Central memory CD8-positive, alpha-beta T cell (primary cell): ENCODE data around the gene AP2S1.
A peak's percentile ranks its signal among the peaks of the same experiment; 100 is the strongest.
"Not testable (repeated sequence)": the region's sequence is repeated elsewhere in the genome, so short reads cannot be mapped to it uniquely, and the experiment has no call there.

Source experiments
- ATAC-seq: fragments of 150-1000 bp; cut with Tn5 transposase; replicated peaks from 2 replicates; pipeline ENCODE4 v1.10.0; 2022; ENCODE audit warnings: mild to moderate bottlenecking, moderate FRiP score, moderate number of reproducible peaks; ENCODE audit not compliant: poor library complexity, severe bottlenecking; ENCODE audit errors: extremely low read depth
- DNase-seq, 2 donors: peaks; one replicate each; pipeline ENCODE4 v3.0.0; 2021; ENCODE audit warnings: low spot score in 2 of 2
- H3K27ac Mint-ChIP-seq: one replicate; pipeline ENCODE4 v1.8.0; 2022; ENCODE audit warnings: low read depth, mild to moderate bottlenecking, moderate library complexity, mixed read lengths
- H3K27me3 Mint-ChIP-seq: one replicate; pipeline ENCODE4 v1.8.0; 2022; ENCODE audit warnings: mixed read lengths
- H3K36me3 Mint-ChIP-seq: one replicate; pipeline ENCODE4 v1.8.0; 2022; ENCODE audit warnings: mild to moderate bottlenecking, moderate library complexity, mixed read lengths; ENCODE audit not compliant: insufficient read depth
- H3K4me1 Mint-ChIP-seq: one replicate; pipeline ENCODE4 v1.8.0; 2022; ENCODE audit warnings: mixed read lengths
- H3K4me3 Mint-ChIP-seq: one replicate; pipeline ENCODE4 v1.8.0; 2022; ENCODE audit warnings: mild to moderate bottlenecking, moderate library complexity, mixed read lengths
- H3K9me3 Mint-ChIP-seq: one replicate; pipeline ENCODE4 v1.8.0; 2022; ENCODE audit warnings: mixed read lengths

Gene AP2S1

DNA sequence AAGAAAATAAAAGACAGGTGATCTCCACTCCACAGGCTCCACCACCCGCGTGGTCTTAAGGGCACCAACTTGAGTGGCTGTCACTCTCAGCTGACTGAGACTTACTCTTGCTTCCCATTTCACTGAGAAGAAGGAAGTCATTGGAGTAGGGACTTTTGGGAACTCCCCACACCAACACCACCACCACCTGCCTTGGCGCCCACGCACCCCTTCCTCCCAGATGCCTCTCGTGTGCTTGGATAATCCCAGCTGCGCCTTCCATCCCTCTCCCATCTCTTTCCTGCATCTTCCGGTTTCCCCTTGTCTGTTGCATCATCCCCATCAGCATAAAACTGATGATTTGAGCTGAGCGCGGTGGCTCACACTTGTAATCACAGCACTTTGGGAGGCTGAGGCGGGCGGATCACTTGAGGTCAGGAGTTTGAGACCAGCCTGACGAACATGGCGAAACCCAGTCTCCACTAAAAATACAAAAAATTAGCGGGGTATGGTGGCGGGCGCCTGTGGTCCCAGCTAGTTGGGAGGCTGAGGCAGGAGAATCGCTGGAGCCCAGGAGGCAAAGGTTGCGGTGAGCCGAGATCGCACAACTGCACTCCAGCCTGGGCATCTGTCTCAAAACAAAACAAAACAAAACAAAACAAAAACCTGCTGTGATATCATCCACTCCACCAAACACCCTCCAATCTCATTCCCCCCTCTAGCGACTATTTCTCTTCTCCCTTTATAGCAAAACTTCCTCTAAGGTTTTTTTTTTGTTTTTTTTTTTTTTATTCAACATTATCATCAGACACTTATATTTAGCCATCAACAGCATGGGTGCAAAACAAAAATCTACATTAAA is 25.5 kb downstream of the AP2S1 start:
- Mint-ChIP-seq H3K4me1 (peaks cover 18% of the 10 kb centered on the region), H3K4me3 (no peak overlapping the region), H3K27ac (peak overlapping the region; percentile 79), H3K36me3 (no peaks in the 10 kb centered on the region), H3K9me3 (no peaks in the 10 kb centered on the region), H3K27me3 (no peaks in the 10 kb centered on the region)
- DNase-seq, result no peak
- no peak for ATAC-seq

DNA sequence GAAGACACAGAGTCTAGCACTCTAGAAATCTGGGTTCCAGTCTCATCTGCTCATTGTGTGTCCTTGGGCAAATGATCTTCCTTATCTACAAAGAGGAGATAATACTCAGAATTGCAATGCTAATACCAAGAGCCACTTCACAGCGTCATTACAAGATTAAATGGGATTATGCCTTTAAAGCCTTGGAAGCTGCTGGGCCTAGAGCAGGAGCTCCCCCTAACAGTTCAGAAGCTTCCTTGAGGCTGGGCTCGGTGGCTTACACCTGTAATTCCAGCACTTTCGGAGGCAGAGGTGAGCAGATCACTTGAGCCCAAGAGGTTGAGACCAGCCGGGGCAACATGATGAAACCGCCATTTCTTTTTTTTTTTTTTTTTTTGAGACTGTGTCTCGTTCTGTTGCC is 27.6 kb downstream of the AP2S1 start:
- H3K4me1 Mint-ChIP-seq, result peaks cover 23% of the 10 kb centered on the region
- no peak for DNase-seq
- H3K9me3 Mint-ChIP-seq, result no peaks in the 10 kb centered on the region
- H3K36me3 Mint-ChIP-seq, result no peaks in the 10 kb centered on the region
- ATAC-seq, result no peak
- no peaks in the 10 kb centered on the region for H3K27me3 Mint-ChIP-seq
- no peak overlapping the region for H3K4me3 Mint-ChIP-seq
- H3K27ac Mint-ChIP-seq, result no peak overlapping the region

DNA sequence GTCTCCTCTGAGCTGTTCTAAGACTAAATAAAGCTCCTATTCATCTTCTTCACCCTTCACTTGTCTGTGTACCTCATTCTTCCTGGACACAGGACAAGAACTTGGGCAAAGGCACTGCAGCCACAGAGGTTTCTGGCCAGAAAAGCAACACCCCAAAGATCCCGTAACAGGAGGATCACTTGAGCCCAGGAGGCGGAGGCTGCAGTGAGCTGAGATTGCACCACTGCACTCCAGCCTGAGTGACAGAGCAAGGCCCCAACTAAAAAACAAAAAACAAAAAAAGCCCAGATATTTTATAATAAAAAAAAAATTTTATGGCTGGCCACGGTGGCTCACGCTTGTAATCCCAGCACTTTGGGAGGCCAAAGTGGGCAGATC is 28.2 kb downstream of the AP2S1 start:
- not testable (repeated sequence) for H3K27me3 Mint-ChIP-seq, H3K36me3 Mint-ChIP-seq, ATAC-seq, H3K27ac Mint-ChIP-seq, H3K4me3 Mint-ChIP-seq, H3K9me3 Mint-ChIP-seq, DNase-seq
- peaks cover 23% of the 10 kb centered on the region for H3K4me1 Mint-ChIP-seq

DNA sequence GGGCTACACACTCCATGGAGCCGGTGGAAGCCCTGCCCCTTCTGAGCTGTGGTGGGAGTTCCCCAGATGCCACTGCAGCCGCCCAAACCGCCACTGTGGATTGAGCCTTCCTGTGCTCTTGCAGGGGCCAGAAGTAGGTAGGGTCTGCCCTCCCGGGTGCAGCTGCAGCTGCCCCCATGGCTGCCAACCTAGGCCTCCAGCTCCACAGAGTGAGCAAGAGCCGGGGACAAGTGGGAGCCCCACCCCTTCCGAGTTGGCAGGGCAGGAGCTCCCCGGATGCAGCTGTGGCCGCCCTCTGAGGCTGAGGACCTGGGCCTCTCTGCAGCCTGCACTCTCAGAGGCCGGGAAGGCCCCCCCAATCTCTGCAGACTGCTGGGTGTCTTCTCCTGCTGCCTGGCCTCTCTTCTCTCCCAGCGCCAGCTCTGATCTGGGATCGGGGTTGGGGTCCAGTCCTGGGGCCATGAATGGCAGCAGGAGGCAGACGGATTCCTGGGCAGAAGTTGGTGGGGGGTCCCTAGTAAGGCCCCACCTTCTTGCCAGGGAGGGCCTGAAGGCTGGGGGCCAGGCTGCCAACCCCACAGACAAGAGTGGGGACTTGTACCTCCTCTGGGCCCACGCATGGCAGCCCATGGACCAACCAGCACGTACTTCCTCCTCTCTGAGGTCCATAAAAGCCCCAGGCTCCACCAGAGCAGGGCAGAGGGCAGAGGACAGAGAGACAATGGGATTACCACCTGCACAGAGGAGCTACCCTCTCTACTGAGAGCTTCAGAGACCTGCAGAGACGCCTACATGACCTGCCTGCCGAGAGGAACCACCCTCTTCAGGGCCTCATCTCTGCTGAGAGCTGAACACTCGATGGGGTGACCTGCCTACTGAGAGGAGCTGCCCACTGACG is 28.9 kb downstream of the AP2S1 start:
- no peak overlapping the region for H3K27ac Mint-ChIP-seq
- H3K4me3 Mint-ChIP-seq, result peak overlapping the region; percentile 7
- H3K36me3 Mint-ChIP-seq, result no peaks in the 10 kb centered on the region
- peaks cover 23% of the 10 kb centered on the region for H3K4me1 Mint-ChIP-seq
- no peaks in the 10 kb centered on the region for H3K9me3 Mint-ChIP-seq
- H3K27me3 Mint-ChIP-seq, result no peaks in the 10 kb centered on the region
- ATAC-seq (peak; percentile 84), DNase-seq (peak; percentile 35 to 41)

DNA sequence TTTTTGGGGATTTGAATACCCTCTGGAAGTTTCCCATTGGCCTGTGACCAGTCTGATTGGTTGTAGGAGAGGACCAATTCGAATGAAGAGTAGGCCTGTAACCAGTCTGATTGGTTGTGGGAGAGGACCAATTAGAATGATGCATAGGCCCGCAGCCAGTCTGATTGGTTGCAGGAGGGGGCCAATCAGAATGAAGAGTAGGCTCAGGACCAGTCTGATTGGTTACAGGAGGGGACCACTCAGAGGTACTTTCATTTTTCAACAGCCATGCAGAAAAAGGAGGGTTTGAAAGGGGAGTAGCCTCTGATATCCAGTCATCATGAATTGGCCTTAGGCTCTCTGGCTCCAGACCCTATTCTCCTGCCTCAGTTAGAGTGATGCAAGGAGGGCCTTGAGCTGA is 31.8 kb downstream of the AP2S1 start:
- Mint-ChIP-seq H3K27ac (no peak overlapping the region), H3K36me3 (no peaks in the 10 kb centered on the region), H3K27me3 (no peaks in the 10 kb centered on the region), H3K4me3 (no peak overlapping the region), H3K4me1 (peaks cover 18% of the 10 kb centered on the region), H3K9me3 (no peaks in the 10 kb centered on the region)
- ATAC-seq (no peak), DNase-seq (no peak)

DNA sequence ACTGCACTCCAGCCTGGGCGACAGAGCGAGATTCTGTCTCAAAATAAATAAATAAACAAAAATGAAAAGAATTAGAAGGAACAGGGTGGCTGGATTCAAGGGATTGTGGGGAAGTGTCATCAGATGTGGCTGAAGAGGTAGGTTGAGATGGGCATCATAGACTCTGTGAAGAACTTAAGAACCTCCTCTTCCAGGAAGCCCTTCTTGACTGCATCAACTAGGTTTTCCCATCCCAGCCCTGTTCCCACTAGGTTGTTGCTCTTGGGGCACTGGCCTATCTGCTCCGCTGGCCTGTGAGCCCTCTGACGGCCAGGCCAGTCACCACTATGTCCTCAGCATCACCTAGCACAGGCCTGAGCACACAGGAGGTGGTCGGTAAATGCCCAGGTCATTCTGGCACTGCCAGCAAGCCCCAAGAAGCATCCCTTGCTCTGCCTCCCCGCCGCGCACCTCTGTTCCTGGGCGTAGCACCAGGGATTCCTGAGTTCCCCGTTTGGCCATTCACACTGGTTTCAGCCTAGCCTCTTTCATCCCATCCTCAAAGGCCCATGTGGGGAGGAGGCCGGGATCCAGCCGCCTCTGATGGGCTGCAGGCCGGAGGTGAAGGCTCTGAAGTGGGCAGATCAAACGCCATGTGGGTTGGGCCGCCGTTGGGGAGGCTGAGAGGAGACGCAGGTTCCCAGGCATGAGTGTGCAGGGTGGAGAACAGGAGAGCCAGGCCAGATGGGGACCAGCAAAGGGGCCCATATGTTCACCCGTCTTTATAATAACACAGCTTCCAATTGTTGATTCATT is 34.6 kb downstream of the AP2S1 start:
- Mint-ChIP-seq H3K4me1 (peaks cover 15% of the 10 kb centered on the region), H3K4me3 (no peak overlapping the region), H3K9me3 (no peaks in the 10 kb centered on the region), H3K36me3 (no peaks in the 10 kb centered on the region), H3K27me3 (no peaks in the 10 kb centered on the region), H3K27ac (no peak overlapping the region)
- ATAC-seq (no peak), DNase-seq (no peak)

DNA sequence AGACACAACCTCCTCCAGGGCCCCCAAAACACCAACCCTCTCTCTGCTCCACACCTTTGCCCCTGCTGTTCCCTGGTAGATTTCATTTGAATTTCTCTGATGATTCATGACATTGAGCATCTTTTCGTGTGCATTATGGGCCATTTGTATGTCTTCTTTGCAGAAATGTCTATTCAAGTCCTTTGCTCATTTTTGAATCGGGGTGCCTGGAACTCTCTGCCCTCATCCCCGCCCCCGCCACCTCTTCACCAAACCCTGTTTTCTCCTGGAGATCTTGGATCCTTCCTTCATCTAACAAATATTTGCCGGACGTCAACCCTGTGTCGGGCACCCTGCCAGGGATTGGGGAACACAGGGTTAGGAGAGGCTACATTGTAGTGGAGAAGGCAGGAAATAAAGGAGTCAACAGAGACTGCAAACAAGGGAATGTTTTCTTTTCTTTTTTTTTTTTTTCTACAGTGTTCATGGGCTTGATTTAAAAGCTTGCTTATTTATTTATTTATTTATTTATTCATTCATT is 36.7 kb downstream of the AP2S1 start:
- Mint-ChIP-seq H3K27ac (no peak overlapping the region), H3K4me1 (no peaks in the 10 kb centered on the region)

DNA sequence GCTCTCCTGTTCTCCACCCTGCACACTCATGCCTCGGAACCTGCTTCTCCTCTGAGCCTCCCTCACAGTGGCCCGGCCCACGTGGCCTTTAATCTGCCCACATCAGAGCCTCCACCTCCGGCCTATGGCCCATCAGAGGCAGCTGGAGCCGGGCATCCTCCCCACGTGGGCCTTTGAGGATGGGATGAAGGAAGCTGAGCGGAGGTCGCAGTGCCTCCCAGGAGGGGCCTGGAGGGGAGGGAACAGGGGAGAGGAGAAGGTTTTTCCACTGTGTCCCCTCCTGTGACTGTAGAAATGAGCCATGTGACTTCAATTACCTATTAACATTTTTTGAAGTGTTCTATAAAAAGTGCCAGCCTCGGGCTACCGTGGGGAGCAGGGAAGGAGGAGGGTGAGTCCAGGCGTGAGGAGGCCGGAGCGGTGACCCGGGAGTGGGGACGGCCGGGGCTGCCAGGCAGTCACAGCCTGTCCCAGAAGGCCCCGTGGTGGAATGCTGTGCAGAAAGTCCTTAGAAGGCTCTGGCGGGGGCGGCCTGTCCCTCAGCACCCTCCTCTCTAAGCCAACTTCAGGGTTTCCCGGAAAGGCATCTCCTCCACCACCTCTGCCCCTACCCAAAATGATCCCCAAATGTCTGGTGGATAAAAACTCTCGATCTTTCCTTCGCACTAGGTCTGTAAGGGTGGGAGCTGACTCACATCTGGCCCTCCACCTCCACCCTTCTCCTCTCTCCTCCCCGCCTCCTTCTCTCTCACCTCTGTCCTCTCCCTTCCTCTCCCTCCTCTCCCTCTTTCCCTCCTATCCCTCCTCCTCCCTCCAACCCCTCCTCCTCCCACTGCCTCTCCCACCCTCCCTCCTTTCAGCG is 37.4 kb downstream of the AP2S1 start:
- no peak for ATAC-seq
- H3K36me3 Mint-ChIP-seq, result no peaks in the 10 kb centered on the region
- no peak for DNase-seq
- no peaks in the 10 kb centered on the region for H3K9me3 Mint-ChIP-seq
- H3K4me3 Mint-ChIP-seq, result no peak overlapping the region
- no peaks in the 10 kb centered on the region for H3K27me3 Mint-ChIP-seq
- no peak overlapping the region for H3K27ac Mint-ChIP-seq
- no peaks in the 10 kb centered on the region for H3K4me1 Mint-ChIP-seq

More for the DNA sequence above, 36.7 kb downstream of the AP2S1 start:
- H3K27me3 Mint-ChIP-seq, result no peaks in the 10 kb centered on the region
- ATAC-seq (no peak), DNase-seq (no peak)
- H3K36me3 Mint-ChIP-seq, result no peaks in the 10 kb centered on the region
- no peaks in the 10 kb centered on the region for H3K9me3 Mint-ChIP-seq
- no peak overlapping the region for H3K4me3 Mint-ChIP-seq

DNA sequence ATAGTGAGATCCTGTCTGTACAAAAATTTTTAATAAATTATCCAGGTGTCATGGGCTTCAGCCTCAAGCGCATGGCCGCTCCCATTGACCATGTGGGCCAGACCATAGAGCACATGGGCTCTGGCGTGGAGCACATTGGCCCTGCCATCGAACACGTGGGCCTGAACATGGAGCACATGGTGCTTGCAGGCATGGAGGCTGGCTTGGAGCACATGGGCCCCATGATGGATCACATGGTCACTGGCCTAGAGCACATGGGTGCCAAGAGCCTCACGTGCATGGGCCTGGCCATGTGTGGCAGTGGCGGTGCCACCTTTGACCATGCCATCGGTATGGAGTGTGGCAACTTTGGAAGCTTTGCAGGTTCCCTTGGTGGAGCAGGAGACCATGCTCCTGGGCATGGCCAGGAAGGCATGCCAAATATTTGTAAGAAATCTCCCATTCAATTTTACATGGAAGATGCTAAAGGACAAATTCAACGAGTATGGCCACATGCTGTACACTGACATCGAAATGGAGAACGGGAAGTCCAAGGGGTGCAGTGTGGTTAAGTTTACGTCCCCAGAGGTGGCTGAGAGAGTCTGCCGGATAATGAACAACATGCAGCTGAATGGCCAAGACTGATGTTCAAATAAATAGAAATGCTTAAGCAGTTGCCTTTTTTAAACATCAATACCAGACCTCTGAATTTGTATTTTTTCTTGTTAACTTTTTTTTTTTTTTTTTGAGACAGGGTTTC is 40.9 kb downstream of the AP2S1 start:
- Mint-ChIP-seq H3K27me3 (no peaks in the 10 kb centered on the region), H3K36me3 (no peaks in the 10 kb centered on the region), H3K4me3 (no peak overlapping the region), H3K27ac (no peak overlapping the region), H3K9me3 (no peaks in the 10 kb centered on the region), H3K4me1 (no peaks in the 10 kb centered on the region)
- DNase-seq (no peak), ATAC-seq (no peak)

DNA sequence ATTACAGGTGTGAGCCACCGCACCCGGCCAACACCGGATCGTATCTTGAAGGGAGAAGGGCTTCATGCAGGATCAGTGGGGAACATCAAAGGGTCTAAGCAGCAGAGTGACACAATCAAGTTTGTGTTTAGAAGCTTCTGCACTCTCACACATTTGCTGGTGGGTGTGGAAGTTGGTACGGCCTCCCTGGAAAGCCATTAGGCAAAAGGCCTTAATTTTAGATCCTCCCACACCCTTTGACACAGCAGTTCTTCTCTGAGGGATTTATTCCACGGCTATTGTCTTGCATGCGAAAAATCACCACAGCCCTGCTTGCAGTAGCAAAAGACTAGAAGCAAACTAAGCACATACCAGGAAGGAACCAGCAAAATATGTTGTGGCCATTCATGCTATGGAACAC is 44.0 kb downstream of the AP2S1 start:
- H3K4me3 Mint-ChIP-seq, result no peak overlapping the region
- H3K36me3 Mint-ChIP-seq, result no peaks in the 10 kb centered on the region
- no peaks in the 10 kb centered on the region for H3K27me3 Mint-ChIP-seq
- no peaks in the 10 kb centered on the region for H3K4me1 Mint-ChIP-seq
- no peak for DNase-seq
- no peak overlapping the region for H3K27ac Mint-ChIP-seq
- no peak for ATAC-seq
- H3K9me3 Mint-ChIP-seq, result no peaks in the 10 kb centered on the region

DNA sequence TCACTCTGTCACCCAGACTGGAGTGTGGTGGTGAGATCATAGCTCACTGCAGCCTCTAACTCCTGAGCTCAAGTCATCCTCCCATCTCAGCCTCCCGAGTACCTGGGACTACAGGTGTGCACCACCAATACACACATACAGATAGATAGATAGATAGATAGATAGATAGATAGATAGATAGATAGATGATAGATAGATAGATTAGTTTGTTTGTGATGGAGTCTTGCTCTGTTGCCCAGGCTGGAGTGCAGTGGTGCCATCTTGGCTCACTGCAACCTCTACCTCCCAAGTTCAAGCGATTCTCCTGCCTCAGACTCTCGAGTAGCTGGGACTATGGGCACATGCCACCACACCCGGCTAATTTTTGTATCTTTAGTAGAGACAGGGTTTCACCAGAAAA is 46.2 kb downstream of the AP2S1 start:
- not testable (repeated sequence) for ATAC-seq, H3K27me3 Mint-ChIP-seq, H3K36me3 Mint-ChIP-seq, H3K4me1 Mint-ChIP-seq, H3K27ac Mint-ChIP-seq, H3K9me3 Mint-ChIP-seq, DNase-seq, H3K4me3 Mint-ChIP-seq
